Mesodermal cell (in vitro differentiated cells): ENCODE data around the gene COL27A1.

ENCODE experiments used
- H3K27ac ChIP-seq: 2 replicates; pipeline ENCODE4 v1.7.0; 2013; ENCODE audit warnings: mild to moderate bottlenecking, low read depth, low read length, moderate library complexity; ENCODE audit not compliant: severe bottlenecking
- H3K36me3 ChIP-seq: 2 replicates; pipeline ENCODE4 v1.7.1; 2013; ENCODE audit warnings: mild to moderate bottlenecking, low read length, moderate library complexity; ENCODE audit not compliant: control insufficient read depth, insufficient read depth
- H3K4me1 ChIP-seq: one replicate; pipeline ENCODE4 v1.7.1; 2013; ENCODE audit warnings: mild to moderate bottlenecking, low read length; ENCODE audit not compliant: insufficient read depth, control insufficient read depth, poor library complexity, severe bottlenecking
- H3K4me3 ChIP-seq: 2 replicates; pipeline ENCODE4 v1.7.0; 2013; ENCODE audit warnings: low read length, control low read depth, mild to moderate bottlenecking; ENCODE audit not compliant: insufficient read depth, poor library complexity, severe bottlenecking; ENCODE audit errors: extremely low read depth
- H3K9me3 ChIP-seq: 2 replicates; pipeline ENCODE4 v1.7.1; 2013; ENCODE audit warnings: mild to moderate bottlenecking, low read length, moderate library complexity; ENCODE audit not compliant: control insufficient read depth
- WGBS, 2 experiments: methylation state at CpG; one replicate each; pipeline ENCODE4 v1.1.5; 2013; ENCODE audit warnings: missing lambda C conversion rate in 2 of 2; ENCODE audit not compliant: insufficient coverage in 2 of 2; 5-methylcytosine and 5-hydroxymethylcytosine counted together

COL27A1 gene

GRCh38 chr9:114308361-114308950 lies 153.1 kb downstream of the COL27A1 start:
- H3K4me1 ChIP-seq = no peaks in the 10 kb centered on the region
- 91 to 93% methylated on average over 10 to 11 of the region's 13 CpGs for WGBS, 2 experiments
- no peak overlapping the region for H3K4me3 ChIP-seq
- peaks cover 68% of the 10 kb centered on the region for H3K36me3 ChIP-seq
- no peaks in the 10 kb centered on the region for H3K9me3 ChIP-seq
- H3K27ac ChIP-seq = no peak overlapping the region

- Histone ChIP-seq H3K9me3 (no peaks in the 10 kb centered on the region), H3K4me3 (no peak overlapping the region), H3K36me3 (peaks cover 63% of the 10 kb centered on the region), H3K27ac (no peak overlapping the region), H3K4me1 (no peaks in the 10 kb centered on the region)
- WGBS, 2 experiments = 91% methylated on average over 11 to 13 of the region's 13 CpGs
Measured at GRCh38 chr9:114309096-114309495, 153.8 kb downstream of the COL27A1 start.

- H3K4me3 ChIP-seq = no peak overlapping the region
- no peaks in the 10 kb centered on the region for H3K9me3 ChIP-seq
- peaks cover 55% of the 10 kb centered on the region for H3K36me3 ChIP-seq
- no peak overlapping the region for H3K27ac ChIP-seq
- WGBS, 2 experiments = 93 to 98% methylated on average over 12 of the region's 22 CpGs
- no peaks in the 10 kb centered on the region for H3K4me1 ChIP-seq
Measured at GRCh38 chr9:114310471-114311450, 155.4 kb downstream of the COL27A1 start.

GRCh38 chr9:114311571-114312512 lies 156.5 kb downstream of the COL27A1 start:
- H3K27ac ChIP-seq = no peak overlapping the region
- H3K9me3 ChIP-seq = no peaks in the 10 kb centered on the region
- 95 to 96% methylated on average over 24 to 26 of the region's 28 CpGs for WGBS, 2 experiments
- H3K36me3 ChIP-seq = peaks cover 45% of the 10 kb centered on the region
- no peaks in the 10 kb centered on the region for H3K4me1 ChIP-seq
- H3K4me3 ChIP-seq = no peak overlapping the region

- no peak overlapping the region for H3K4me3 ChIP-seq
- 87 to 95% methylated on average over 6 to 8 of the region's 8 CpGs for WGBS, 2 experiments
- peaks cover 39% of the 10 kb centered on the region for H3K36me3 ChIP-seq
- no peak overlapping the region for H3K27ac ChIP-seq
- H3K4me1 ChIP-seq = no peaks in the 10 kb centered on the region
- H3K9me3 ChIP-seq = no peaks in the 10 kb centered on the region
Measured at GRCh38 chr9:114312513-114312875, 157.2 kb downstream of the COL27A1 start.

- Histone ChIP-seq H3K36me3 (peaks cover 32% of the 10 kb centered on the region), H3K4me1 (no peaks in the 10 kb centered on the region), H3K9me3 (no peaks in the 10 kb centered on the region), H3K27ac (no peak overlapping the region), H3K4me3 (no peak overlapping the region)
- 90 to 98% methylated on average over 6 to 7 of the region's 8 CpGs for WGBS, 2 experiments
Measured at GRCh38 chr9:114313186-114313585, 157.8 kb downstream of the COL27A1 start.

- WGBS, 2 experiments = 83 to 89% methylated on average over 6 to 7 of the region's 7 CpGs
- no peak overlapping the region for H3K27ac ChIP-seq
- no peaks in the 10 kb centered on the region for H3K4me1 ChIP-seq
- H3K4me3 ChIP-seq = no peak overlapping the region
- no peaks in the 10 kb centered on the region for H3K9me3 ChIP-seq
- H3K36me3 ChIP-seq = peaks cover 21% of the 10 kb centered on the region
Measured at GRCh38 chr9:114314256-114314867, 159.0 kb downstream of the COL27A1 start.

GRCh38 chr9:114314881-114315722 lies 159.8 kb downstream of the COL27A1 start:
- Histone ChIP-seq H3K4me3 (no peak overlapping the region), H3K27ac (no peak overlapping the region), H3K4me1 (no peaks in the 10 kb centered on the region), H3K9me3 (no peaks in the 10 kb centered on the region), H3K36me3 (peaks cover 14% of the 10 kb centered on the region)
- WGBS, 2 experiments = 91 to 94% methylated on average over 6 to 8 of the region's 8 CpGs

GRCh38 chr9:114315723-114316363 lies 160.5 kb downstream of the COL27A1 start:
- WGBS, 2 experiments = 85 to 92% methylated on average over 4 to 5 of the region's 8 CpGs
- no peaks in the 10 kb centered on the region for H3K4me1 ChIP-seq
- H3K36me3 ChIP-seq = peaks cover 7% of the 10 kb centered on the region
- no peak overlapping the region for H3K4me3 ChIP-seq
- no peaks in the 10 kb centered on the region for H3K9me3 ChIP-seq
- no peak overlapping the region for H3K27ac ChIP-seq
